ENCODE results near the gene ACTL8. TPM values are rescaled to one million over a fixed set of nuclear protein-coding genes. Genes with fewer than 3 reads are reported as not detected.

ACTL8 gene
- total RNA-seq, 4 donors from 2014 or later, result 0.18 to 0.50 (median 0.19) TPM; not detected in 1

DNA sequence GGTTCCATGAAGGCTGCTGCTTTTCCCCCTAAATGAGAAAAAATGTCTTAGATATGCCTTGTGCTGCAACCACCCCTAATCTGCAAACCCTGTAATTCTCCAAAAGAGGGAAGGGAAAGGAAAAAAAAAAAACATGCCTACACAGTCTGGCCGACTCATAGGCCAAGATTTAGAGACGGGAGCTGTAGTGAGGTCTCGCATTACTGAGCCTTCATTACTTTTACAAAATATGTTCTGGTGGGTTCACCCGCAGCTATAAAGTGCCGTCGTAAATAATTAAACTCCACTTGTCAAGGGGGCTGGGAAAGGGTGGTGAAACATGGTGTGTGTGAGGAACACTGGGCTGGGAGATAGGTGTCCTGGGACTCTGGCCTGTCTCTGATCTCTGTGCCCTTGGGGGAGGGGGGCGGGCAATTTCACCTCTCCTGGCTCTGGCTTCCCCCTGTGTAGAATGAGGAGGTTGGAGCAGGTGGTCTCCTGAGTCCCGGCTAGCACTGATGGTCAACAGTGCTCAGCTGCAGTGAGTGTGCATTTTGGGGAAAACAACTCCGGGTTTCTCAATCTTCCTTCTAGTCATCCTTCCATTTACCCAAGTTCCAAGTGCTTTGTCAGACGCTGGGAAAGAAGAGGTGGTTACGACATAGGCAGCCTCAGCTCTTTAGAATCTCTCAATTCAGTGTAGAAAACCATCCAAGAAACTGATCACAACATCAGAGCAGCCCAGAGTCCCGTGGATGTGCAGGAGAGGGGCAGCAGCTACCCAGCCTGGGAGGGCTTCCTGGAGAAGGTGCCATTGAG lies 82.3 kb downstream of the ACTL8 start:
- Histone ChIP-seq H3K27me3 (peaks cover 0 to 57% (median 0%) of the 10 kb centered on the region in 4 donors), H3K36me3 (no peaks in the 10 kb centered on the region), H3K27ac (no peak overlapping the region), H3K4me1 (no peaks in the 10 kb centered on the region), H3K4me3 (no peak overlapping the region), H3K9me3 (no peaks in the 10 kb centered on the region)
- TF ChIP-seq, protein P1, sequence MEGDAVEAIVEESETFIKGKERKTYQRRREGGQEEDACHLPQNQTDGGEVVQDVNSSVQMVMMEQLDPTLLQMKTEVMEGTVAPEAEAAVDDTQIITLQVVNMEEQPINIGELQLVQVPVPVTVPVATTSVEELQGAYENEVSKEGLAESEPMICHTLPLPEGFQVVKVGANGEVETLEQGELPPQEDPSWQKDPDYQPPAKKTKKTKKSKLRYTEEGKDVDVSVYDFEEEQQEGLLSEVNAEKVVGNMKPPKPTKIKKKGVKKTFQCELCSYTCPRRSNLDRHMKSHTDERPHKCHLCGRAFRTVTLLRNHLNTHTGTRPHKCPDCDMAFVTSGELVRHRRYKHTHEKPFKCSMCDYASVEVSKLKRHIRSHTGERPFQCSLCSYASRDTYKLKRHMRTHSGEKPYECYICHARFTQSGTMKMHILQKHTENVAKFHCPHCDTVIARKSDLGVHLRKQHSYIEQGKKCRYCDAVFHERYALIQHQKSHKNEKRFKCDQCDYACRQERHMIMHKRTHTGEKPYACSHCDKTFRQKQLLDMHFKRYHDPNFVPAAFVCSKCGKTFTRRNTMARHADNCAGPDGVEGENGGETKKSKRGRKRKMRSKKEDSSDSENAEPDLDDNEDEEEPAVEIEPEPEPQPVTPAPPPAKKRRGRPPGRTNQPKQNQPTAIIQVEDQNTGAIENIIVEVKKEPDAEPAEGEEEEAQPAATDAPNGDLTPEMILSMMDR (IDR thresholded peaks at IDR 0.05), result no peak
- DNase-seq, result no peak
- 57 to 58% methylated on average over 10 to 12 of the region's 12 CpGs for WGBS, 2 donors
- intact Hi-C loops (cut with DNase I), result no loop called here

DNA sequence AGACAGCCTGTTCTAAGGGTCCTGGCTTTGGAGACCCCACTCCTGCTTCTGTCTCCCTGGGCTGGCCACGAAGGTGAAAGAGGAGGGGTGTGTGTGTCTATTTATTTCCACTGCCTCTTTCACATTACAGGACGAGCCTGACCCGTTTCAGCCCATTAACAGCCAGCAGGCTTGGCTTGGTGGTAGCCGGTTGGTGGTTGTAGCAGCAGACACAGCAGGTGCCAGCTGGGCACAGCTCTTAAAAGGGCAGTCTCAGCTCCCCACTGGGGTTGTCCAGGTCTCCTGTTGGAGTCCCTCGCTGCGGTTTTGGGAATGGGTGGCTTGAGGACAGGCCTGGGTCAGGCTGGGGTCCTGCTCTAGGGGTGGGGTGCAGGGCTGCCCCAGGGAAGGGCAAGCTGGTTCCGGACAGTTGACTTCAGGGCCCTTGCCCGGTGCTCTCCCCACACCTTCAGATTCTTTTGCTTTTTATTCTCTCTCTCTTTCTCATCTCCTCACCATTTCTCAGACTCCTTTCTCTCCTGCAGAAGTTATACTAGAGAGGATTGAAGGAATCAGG lies 84.6 kb downstream of the ACTL8 start:
- DNase-seq, result no peak
- H3K9me3 ChIP-seq, result no peaks in the 10 kb centered on the region
- peaks cover 0 to 59% (median 0%) of the 10 kb centered on the region in 4 donors for H3K27me3 ChIP-seq
- no peak overlapping the region for H3K4me3 ChIP-seq
- intact Hi-C loops (cut with DNase I), result no loop called here
- H3K4me1 ChIP-seq, result no peaks in the 10 kb centered on the region
- H3K36me3 ChIP-seq, result no peaks in the 10 kb centered on the region
- TF ChIP-seq, protein P1 (IDR thresholded peaks at IDR 0.05), result no peak
- no peak for TF ChIP-seq POLR2A (IDR thresholded peaks at IDR 0.05)
- H3K27ac ChIP-seq, result no peak overlapping the region
- 63 to 74% methylated on average over 5 to 8 of the region's 8 CpGs for WGBS, 2 donors

DNA sequence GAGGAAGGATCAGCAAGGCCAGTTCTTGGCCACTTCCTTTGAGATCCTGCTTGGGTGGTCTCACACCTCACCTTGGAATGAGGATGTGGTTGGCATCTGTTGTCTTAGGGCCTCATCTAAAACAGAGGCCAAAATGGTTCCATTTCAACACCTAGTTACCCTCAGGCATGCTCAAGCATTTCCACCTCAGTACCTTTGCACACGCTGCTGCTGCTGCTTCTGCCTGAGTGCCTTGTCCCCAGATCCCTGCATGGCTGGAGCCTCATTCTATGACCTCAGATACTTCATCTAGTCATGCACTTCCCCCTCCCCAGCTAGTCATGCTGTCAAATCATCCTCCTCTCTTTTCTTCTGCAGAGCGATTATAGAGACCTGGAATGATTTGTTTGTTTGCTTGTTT lies 86.8 kb downstream of the ACTL8 start:
- intact Hi-C loops (cut with DNase I), result no loop called here
- WGBS, 2 donors, result 43 to 48% methylated on average over 2 of the region's 2 CpGs
- no peak for TF ChIP-seq POLR2A (IDR thresholded peaks at IDR 0.05)
- TF ChIP-seq, protein P1 (IDR thresholded peaks at IDR 0.05), result no peak
- Histone ChIP-seq H3K36me3 (no peaks in the 10 kb centered on the region), H3K27ac (no peak overlapping the region), H3K9me3 (no peaks in the 10 kb centered on the region), H3K4me3 (no peak overlapping the region), H3K27me3 (peaks cover 0 to 62% (median 0%) of the 10 kb centered on the region in 4 donors), H3K4me1 (no peaks in the 10 kb centered on the region)
- no peak for DNase-seq

DNA sequence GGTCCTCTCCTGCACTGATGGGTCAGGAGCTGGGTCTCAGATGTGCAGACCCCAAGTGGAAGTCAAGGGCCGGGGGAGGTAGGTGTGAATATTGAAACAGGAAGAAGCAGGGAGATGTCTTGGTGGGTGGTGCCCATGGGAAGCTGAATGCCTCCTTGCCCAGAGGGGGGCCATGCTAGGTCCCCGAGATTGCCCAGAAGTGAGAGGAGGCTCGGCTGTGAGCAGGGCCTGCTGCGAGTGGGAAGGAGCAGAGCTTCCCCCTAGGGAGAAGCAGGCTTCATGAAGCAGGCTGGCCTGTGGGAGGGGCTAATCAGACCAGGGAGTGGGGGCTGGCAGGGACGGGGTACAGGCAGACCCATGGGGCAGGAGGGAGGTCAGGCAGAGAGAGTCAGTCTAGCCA lies 87.6 kb downstream of the ACTL8 start:
- H3K4me3 ChIP-seq, result no peak overlapping the region
- TF ChIP-seq, protein P1 (IDR thresholded peaks at IDR 0.05), result no peak
- TF ChIP-seq POLR2A (IDR thresholded peaks at IDR 0.05), result no peak
- DNase-seq, result no peak
- intact Hi-C loops (cut with DNase I), result no loop called here
- no peak overlapping the region for H3K27ac ChIP-seq
- no peaks in the 10 kb centered on the region for H3K4me1 ChIP-seq
- no peaks in the 10 kb centered on the region for H3K9me3 ChIP-seq
- H3K36me3 ChIP-seq, result no peaks in the 10 kb centered on the region
- WGBS, 2 donors, result 28 to 44% methylated on average over 5 of the region's 5 CpGs
- peaks cover 0 to 62% (median 0%) of the 10 kb centered on the region in 4 donors for H3K27me3 ChIP-seq

DNA sequence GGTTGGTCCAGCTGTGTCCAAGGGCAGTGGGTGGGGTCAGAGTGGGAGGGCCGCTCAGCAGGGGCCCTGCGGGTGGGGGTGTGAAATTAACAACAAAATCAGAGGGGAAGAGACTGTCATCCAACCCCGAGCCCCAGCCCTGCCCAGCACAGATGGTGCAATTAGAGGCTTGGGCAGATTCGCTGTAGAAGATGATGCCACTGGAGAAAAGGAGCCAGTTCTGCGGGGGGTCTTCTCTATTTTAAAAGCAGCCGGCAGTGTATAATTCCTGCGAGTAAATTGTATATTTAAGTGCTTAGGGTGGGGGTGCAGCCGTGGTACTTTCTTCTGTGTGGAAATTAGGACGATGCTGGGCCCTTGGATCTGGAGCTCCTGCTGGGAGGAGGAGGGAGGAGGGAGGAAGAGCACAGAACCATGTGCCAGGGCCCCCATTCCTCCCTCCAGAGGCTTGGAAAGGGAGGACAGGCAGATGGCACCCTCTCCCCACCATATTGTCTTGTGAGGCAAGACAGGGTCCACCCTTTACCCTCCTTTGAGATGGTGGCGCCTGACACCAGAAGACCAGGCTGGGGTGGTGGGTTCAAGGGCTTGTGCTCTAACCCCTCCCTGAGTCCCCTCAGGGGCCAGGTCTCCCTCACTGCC lies 89.2 kb downstream of the ACTL8 start:
- no peak for DNase-seq
- H3K4me1 ChIP-seq, result no peaks in the 10 kb centered on the region
- peaks cover 0 to 52% (median 0%) of the 10 kb centered on the region in 4 donors for H3K27me3 ChIP-seq
- no peaks in the 10 kb centered on the region for H3K36me3 ChIP-seq
- 32 to 37% methylated on average over 9 to 10 of the region's 10 CpGs for WGBS, 2 donors
- TF ChIP-seq, protein P1 (IDR thresholded peaks at IDR 0.05), result no peak
- H3K9me3 ChIP-seq, result no peaks in the 10 kb centered on the region
- no peak overlapping the region for H3K27ac ChIP-seq
- no peak overlapping the region for H3K4me3 ChIP-seq
- intact Hi-C loops (cut with DNase I), result no loop called here

Measured in esophagus squamous epithelium (tissue), 5 donors.